Activated CD4-positive, alpha-beta T cell treated with anti-CD3 and anti-CD28 coated beads, Interleukin-2, Interleukin-6, amounts not matched to agents 100 ng/mL and 50 ng/mL, durations not matched to agents 16 hours and 8 hours (primary cell): Measurements from ENCODE around the gene ST7.

ENCODE experiments used
- DNase-seq: peaks from one replicate; pipeline ENCODE4 v3.0.0-alpha.2; 2020

ST7 gene

GRCh38 chr7:117069379-117069778, 116.1 kb downstream of the ST7 start:
- no peak for DNase-seq

- DNase-seq: no peak
Observed at GRCh38 chr7:117071551-117071950, 118.2 kb downstream of the ST7 start.

GRCh38 chr7:117072620-117073118, 119.4 kb downstream of the ST7 start:
- DNase-seq: no peak

- DNase-seq: no peak
Observed at GRCh38 chr7:117074378-117074777, 121.1 kb downstream of the ST7 start.

- DNase-seq: no peak
Observed at GRCh38 chr7:117075934-117076333, 122.6 kb downstream of the ST7 start.

GRCh38 chr7:117076426-117076943, 123.2 kb downstream of the ST7 start:
- no peak for DNase-seq

- DNase-seq: no peak
Observed at GRCh38 chr7:117077658-117078057, 124.4 kb downstream of the ST7 start.

GRCh38 chr7:117082647-117083046, 129.3 kb downstream of the ST7 start:
- no peak for DNase-seq

GRCh38 chr7:117083648-117084047, 130.3 kb downstream of the ST7 start:
- DNase-seq: no peak

- DNase-seq: no peak
Observed at GRCh38 chr7:117084286-117084685, 131.0 kb downstream of the ST7 start.

- no peak for DNase-seq
Observed at GRCh38 chr7:117085275-117085674, 132.0 kb downstream of the ST7 start.

- DNase-seq: peak; percentile 12
Observed at GRCh38 chr7:117085769-117086463, 132.6 kb downstream of the ST7 start.

- peak; percentile 25 for DNase-seq
Observed at GRCh38 chr7:117086788-117087187, 133.5 kb downstream of the ST7 start.

- no peak for DNase-seq
Observed at GRCh38 chr7:117087639-117088396, 134.5 kb downstream of the ST7 start.

- DNase-seq: no peak
Observed at GRCh38 chr7:117088623-117089194, 135.4 kb downstream of the ST7 start.

GRCh38 chr7:117090791-117091190, 137.5 kb downstream of the ST7 start:
- DNase-seq: no peak

- DNase-seq: no peak
Observed at GRCh38 chr7:117091721-117092120, 138.4 kb downstream of the ST7 start.

GRCh38 chr7:117092785-117093184, 139.5 kb downstream of the ST7 start:
- DNase-seq: no peak

GRCh38 chr7:117094457-117094856, 141.2 kb downstream of the ST7 start:
- no peak for DNase-seq

- DNase-seq: no peak
Observed at GRCh38 chr7:117095055-117095454, 141.8 kb downstream of the ST7 start.

- no peak for DNase-seq
Observed at GRCh38 chr7:117096330-117096729, 143.0 kb downstream of the ST7 start.

- DNase-seq: no peak
Observed at GRCh38 chr7:117096942-117097341, 143.6 kb downstream of the ST7 start.

- no peak for DNase-seq
Observed at GRCh38 chr7:117097860-117098259, 144.6 kb downstream of the ST7 start.

GRCh38 chr7:117098457-117098856, 145.2 kb downstream of the ST7 start:
- DNase-seq: no peak
